Osteocyte (in vitro differentiated cells): ENCODE measurements around the gene TSPYL1. TPM values are rescaled to one million over a fixed set of nuclear protein-coding genes. Genes with fewer than 3 reads are reported as not detected.

Experiments used
- DNase-seq: peaks from one replicate; pipeline ENCODE4 v3.0.0; 2021; ENCODE audit warnings: mixed read lengths; ENCODE audit not compliant: unreplicated experiment; ENCODE audit errors: extremely low spot score
- H3K27ac Mint-ChIP-seq: one replicate; pipeline ENCODE4 v1.8.0; 2021; ENCODE audit warnings: mild to moderate bottlenecking, mixed read lengths; ENCODE audit not compliant: unreplicated experiment
- H3K27me3 Mint-ChIP-seq: one replicate; pipeline ENCODE4 v1.8.0; 2021; ENCODE audit warnings: mixed read lengths; ENCODE audit not compliant: unreplicated experiment
- H3K36me3 Mint-ChIP-seq: one replicate; pipeline ENCODE4 v1.8.0; 2021; ENCODE audit warnings: mixed read lengths; ENCODE audit not compliant: unreplicated experiment
- H3K4me1 Mint-ChIP-seq: one replicate; pipeline ENCODE4 v1.8.0; 2021; ENCODE audit warnings: mixed read lengths; ENCODE audit not compliant: unreplicated experiment
- H3K4me3 Mint-ChIP-seq: one replicate; pipeline ENCODE4 v1.8.0; 2021; ENCODE audit warnings: mild to moderate bottlenecking, moderate library complexity, mixed read lengths; ENCODE audit not compliant: unreplicated experiment
- H3K9me3 Mint-ChIP-seq: one replicate; pipeline ENCODE4 v1.8.0; 2021; ENCODE audit warnings: mixed read lengths; ENCODE audit not compliant: unreplicated experiment
- CTCF ChIP-seq: fragments of 200-600 bp; sonication (generic); IDR thresholded peaks from 2 replicates; pipeline ENCODE4 v1.5.0; 2021; ENCODE audit warnings: antibody characterized with exemption, mild to moderate bottlenecking, moderate library complexity
- total RNA-seq: library from RNA; stranded (reverse); gene quantifications from 2 replicates; pipeline ENCODE4 v1.2.1, GENCODE V29; 2021

TSPYL1 gene
- total RNA-seq, 1 donor from 2014 or later: 65.3 TPM

GRCh38 chr6:116277124-116277523 is 2.6 kb downstream of the TSPYL1 start:
- no peak for DNase-seq
- Mint-ChIP-seq H3K9me3 (no peaks in the 10 kb centered on the region), H3K36me3 (peaks cover 24% of the 10 kb centered on the region), H3K4me3 (peak overlapping the region; percentile 97), H3K4me1 (peaks cover 52% of the 10 kb centered on the region), H3K27me3 (no peaks in the 10 kb centered on the region), H3K27ac (peak overlapping the region; percentile 16)
- TF ChIP-seq CTCF: no peak

GRCh38 chr6:116271149-116271708 is 8.5 kb downstream of the TSPYL1 start:
- Mint-ChIP-seq H3K4me3 (no peak overlapping the region), H3K9me3 (no peaks in the 10 kb centered on the region), H3K27me3 (no peaks in the 10 kb centered on the region), H3K4me1 (peaks cover 12% of the 10 kb centered on the region), H3K36me3 (peaks cover 12% of the 10 kb centered on the region), H3K27ac (no peak overlapping the region)
- TF ChIP-seq CTCF: no peak
- DNase-seq: no peak

GRCh38 chr6:116268589-116269293 is 11.0 kb downstream of the TSPYL1 start:
- no peak for DNase-seq
- peaks cover 3% of the 10 kb centered on the region for H3K4me1 Mint-ChIP-seq
- no peak overlapping the region for H3K4me3 Mint-ChIP-seq

GRCh38 chr6:116267836-116268588 is 11.7 kb downstream of the TSPYL1 start:
- DNase-seq: no peak
- Mint-ChIP-seq H3K4me3 (no peak overlapping the region), H3K27ac (no peak overlapping the region), H3K9me3 (peaks cover 14% of the 10 kb centered on the region), H3K36me3 (peaks cover 25% of the 10 kb centered on the region), H3K4me1 (peaks cover 3% of the 10 kb centered on the region), H3K27me3 (no peaks in the 10 kb centered on the region)
- TF ChIP-seq CTCF: no peak

More at GRCh38 chr6:116268589-116269293, 11.0 kb downstream of the TSPYL1 start:
- peaks cover 6% of the 10 kb centered on the region for H3K9me3 Mint-ChIP-seq
- H3K36me3 Mint-ChIP-seq: peaks cover 17% of the 10 kb centered on the region
- no peak overlapping the region for H3K27ac Mint-ChIP-seq
- TF ChIP-seq CTCF: peak; percentile 92
- no peaks in the 10 kb centered on the region for H3K27me3 Mint-ChIP-seq

GRCh38 chr6:116266803-116267202 is 12.9 kb downstream of the TSPYL1 start:
- no peak for DNase-seq
- no peak for TF ChIP-seq CTCF
- H3K36me3 Mint-ChIP-seq: peaks cover 32% of the 10 kb centered on the region
- H3K4me1 Mint-ChIP-seq: peaks cover 3% of the 10 kb centered on the region
- no peak overlapping the region for H3K4me3 Mint-ChIP-seq
- H3K27ac Mint-ChIP-seq: no peak overlapping the region
- peaks cover 22% of the 10 kb centered on the region for H3K9me3 Mint-ChIP-seq
- H3K27me3 Mint-ChIP-seq: no peaks in the 10 kb centered on the region
